ENCODE measurements around the gene CCR7.
"Not testable (repeated sequence)": the region's sequence is repeated elsewhere in the genome, so short reads cannot be mapped to it uniquely, and the experiment has no call there.

Gene CCR7

DNA sequence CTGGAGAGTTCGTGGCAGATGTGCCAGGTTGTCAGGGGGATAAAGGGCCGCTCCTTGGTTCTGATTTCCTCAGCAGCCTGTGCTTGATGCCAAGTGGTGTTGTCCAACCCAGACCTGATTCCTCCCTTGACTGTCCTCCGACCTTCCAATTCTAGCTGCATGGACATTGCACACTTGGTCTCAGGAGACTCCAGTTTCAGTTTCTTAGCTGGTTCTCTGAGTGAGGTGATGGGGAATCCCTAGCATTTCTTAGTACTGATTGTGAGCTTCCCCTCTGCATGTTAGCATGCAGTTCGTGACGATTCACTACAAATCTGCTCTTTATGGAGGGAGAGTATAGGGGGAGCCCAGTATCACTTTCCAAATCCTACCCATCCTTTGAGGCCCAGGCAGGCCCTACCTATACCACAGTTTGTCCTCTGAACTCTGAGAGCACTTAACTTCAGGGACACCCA lies 12.4 kb upstream of the CCR7 start:
- no peak overlapping the region for H3K4me3 Mint-ChIP-seq
- TF ChIP-seq, protein P1, sequence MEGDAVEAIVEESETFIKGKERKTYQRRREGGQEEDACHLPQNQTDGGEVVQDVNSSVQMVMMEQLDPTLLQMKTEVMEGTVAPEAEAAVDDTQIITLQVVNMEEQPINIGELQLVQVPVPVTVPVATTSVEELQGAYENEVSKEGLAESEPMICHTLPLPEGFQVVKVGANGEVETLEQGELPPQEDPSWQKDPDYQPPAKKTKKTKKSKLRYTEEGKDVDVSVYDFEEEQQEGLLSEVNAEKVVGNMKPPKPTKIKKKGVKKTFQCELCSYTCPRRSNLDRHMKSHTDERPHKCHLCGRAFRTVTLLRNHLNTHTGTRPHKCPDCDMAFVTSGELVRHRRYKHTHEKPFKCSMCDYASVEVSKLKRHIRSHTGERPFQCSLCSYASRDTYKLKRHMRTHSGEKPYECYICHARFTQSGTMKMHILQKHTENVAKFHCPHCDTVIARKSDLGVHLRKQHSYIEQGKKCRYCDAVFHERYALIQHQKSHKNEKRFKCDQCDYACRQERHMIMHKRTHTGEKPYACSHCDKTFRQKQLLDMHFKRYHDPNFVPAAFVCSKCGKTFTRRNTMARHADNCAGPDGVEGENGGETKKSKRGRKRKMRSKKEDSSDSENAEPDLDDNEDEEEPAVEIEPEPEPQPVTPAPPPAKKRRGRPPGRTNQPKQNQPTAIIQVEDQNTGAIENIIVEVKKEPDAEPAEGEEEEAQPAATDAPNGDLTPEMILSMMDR (IDR thresholded peaks at IDR 0.05), result no peak
- H3K27ac Mint-ChIP-seq, result no peak overlapping the region
- H3K4me1 Mint-ChIP-seq, result no peaks in the 10 kb centered on the region
- H3K9me3 Mint-ChIP-seq, result peaks cover 27% of the 10 kb centered on the region
- peaks cover 30% of the 10 kb centered on the region for H3K27me3 Mint-ChIP-seq (ENCODE audit: low read depth, poor library complexity)
- no peaks in the 10 kb centered on the region for H3K36me3 Mint-ChIP-seq (ENCODE audit: low read depth)
- DNase-seq, result no peak

DNA sequence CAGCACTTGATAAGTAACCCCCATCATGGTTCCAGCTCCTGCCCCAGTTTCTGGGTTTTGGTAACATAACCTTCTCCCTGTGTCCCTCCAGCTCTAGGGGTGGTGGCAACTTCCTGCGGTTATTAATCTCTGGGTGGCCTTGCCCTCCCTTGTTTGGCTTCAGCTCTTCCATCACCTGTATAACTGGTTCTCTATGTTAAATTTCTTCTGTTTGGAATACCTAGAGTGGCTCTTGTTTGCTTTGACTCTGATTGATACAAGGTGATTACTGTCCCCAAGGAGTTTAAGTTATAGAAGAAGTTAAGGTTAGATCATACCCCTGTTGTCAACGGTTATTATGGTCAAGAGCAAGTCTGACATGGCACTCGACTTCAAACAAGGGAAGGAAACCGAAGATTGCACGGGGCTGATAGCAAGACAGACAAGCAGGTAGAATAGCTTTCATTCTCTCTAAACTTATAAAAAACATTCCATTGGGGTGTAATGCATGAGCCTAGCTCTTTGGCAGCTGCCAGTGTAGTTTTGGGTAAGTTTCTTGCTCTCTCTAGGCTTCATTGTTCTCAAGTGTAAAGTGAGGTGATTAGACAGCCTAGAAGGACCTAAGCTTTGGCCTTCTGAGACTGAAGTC lies 11.0 kb upstream of the CCR7 start:
- Mint-ChIP-seq H3K4me1 (no peaks in the 10 kb centered on the region), H3K27me3 (ENCODE audit: low read depth, poor library complexity) (peaks cover 42% of the 10 kb centered on the region), H3K27ac (no peak overlapping the region), H3K36me3 (ENCODE audit: low read depth) (no peaks in the 10 kb centered on the region), H3K9me3 (peaks cover 39% of the 10 kb centered on the region), H3K4me3 (no peak overlapping the region)
- TF ChIP-seq, protein P1 (IDR thresholded peaks at IDR 0.05), result no peak
- no peak for DNase-seq

DNA sequence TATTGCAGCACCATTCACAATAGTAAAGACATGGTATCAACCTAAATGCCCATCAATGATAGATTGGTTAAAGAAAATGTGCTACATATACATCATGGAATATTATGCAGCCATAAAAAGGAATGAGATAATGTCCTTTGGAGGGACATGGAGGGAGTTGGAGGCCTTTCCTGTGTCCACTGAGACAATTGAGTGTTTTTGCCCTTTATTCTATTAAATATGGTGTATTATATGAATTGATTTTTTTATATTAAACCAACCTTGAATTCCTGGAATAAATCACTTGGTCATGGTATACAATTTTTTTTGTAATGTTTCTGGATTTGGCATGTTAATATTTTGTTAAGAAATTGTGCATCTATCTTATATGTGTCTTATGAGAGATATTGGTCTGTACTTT lies 9.0 kb upstream of the CCR7 start:
- H3K27me3 Mint-ChIP-seq (ENCODE audit: low read depth, poor library complexity), result peaks cover 47% of the 10 kb centered on the region
- H3K9me3 Mint-ChIP-seq, result peaks cover 51% of the 10 kb centered on the region
- TF ChIP-seq, protein P1 (IDR thresholded peaks at IDR 0.05), result no peak
- H3K4me3 Mint-ChIP-seq, result no peak overlapping the region
- no peak for DNase-seq
- no peaks in the 10 kb centered on the region for H3K36me3 Mint-ChIP-seq (ENCODE audit: low read depth)
- no peaks in the 10 kb centered on the region for H3K4me1 Mint-ChIP-seq
- no peak overlapping the region for H3K27ac Mint-ChIP-seq

DNA sequence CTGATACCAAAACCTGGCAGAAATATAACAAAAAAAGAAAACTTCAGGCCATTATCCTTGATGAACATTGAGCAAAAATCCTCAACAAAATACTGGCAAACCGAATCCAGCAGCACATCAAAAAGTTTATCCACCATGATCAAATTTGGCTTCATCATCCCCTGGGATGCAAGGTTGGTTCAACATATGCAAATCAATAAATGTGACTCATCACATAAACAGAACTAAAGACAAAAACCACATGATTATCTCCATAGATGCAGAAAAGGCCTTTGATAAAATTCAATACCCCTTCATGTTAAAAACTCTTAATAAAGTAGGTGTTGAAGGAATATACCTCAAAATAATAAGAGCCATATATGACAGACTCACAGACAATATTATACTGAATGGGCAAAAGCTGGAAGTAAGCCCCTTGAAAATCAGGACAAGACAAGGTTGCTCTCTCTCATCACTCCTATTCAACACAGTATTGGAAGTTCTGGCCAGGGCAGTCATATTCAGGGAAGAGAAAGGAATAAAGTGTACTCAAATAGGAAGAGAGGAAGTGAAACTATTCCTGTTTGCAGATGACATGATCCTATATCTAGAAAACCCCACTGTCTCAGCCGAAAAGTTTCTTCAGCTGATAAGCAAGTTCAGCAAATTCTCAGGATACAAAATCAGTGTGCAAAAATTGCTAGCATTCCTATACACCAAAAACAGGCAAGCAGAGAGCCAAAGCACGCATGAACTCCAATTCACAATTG lies 7.1 kb upstream of the CCR7 start:
- not testable (repeated sequence) for DNase-seq; H3K4me1 Mint-ChIP-seq; H3K4me3 Mint-ChIP-seq; H3K27ac Mint-ChIP-seq; H3K36me3 Mint-ChIP-seq (ENCODE audit: low read depth)
- Mint-ChIP-seq H3K27me3 (ENCODE audit: low read depth, poor library complexity) (peaks cover 47% of the 10 kb centered on the region), H3K9me3 (peaks cover 57% of the 10 kb centered on the region)

DNA sequence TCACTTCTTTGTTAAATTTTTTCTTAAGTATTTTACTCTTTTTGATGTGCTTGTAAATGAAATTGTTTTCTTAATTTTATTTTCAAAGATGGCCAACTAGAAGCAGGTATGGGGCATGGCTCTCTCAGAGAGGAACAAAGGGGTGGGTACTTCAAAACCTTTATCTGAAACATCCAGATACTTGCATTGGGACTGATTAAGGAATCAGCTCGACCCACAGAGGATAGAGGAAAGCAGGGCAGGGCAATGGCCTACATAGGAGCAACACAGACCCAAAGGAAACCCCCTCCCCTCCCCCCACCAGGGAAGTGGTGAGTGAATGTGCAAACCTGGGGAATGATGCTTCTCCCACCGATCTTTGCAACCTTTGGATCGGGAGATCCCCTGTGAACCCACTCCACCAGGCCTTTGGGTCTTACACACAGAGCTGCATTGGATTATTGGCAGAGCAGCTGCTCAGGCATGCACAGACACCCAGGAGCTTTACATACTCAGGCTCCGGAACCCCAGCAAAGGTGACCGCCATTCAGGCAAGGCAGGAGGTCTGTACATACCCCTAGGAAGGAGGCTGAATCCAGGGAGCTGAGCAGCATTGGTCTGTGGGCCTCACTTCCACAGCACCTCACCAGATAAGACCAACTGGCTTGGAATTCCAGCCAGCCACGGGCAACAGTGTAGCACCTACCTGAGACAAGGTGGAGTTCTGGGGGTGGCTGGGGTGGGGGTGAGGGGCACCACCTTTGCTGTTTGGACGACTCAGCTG lies 3.0 kb upstream of the CCR7 start:
- H3K4me3 Mint-ChIP-seq, result no peak overlapping the region
- TF ChIP-seq, protein P1 (IDR thresholded peaks at IDR 0.05), result no peak
- DNase-seq, result no peak
- peaks cover 38% of the 10 kb centered on the region for H3K27me3 Mint-ChIP-seq (ENCODE audit: low read depth, poor library complexity)
- peaks cover 42% of the 10 kb centered on the region for H3K9me3 Mint-ChIP-seq
- no peak overlapping the region for H3K27ac Mint-ChIP-seq
- peaks cover 17% of the 10 kb centered on the region for H3K4me1 Mint-ChIP-seq
- H3K36me3 Mint-ChIP-seq (ENCODE audit: low read depth), result no peaks in the 10 kb centered on the region

DNA sequence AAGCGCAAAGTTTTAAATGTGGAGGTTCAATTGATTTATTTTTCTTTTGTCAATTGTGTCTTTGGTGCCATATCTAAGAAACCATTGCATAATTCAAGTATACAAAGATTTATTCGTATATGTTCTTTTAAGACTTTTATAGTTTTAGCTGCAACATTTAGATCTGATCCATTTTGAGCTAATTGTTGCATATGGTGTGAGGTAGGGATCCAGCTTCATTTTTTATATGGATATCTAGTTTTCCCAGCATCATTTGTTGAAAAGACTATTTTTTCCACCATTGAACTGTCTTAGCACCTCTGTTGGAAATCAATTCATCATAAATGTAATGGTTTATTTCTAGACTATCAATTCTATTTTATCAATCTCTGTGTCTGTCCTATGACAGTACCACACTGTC lies 2.1 kb upstream of the CCR7 start:
- no peak overlapping the region for H3K27ac Mint-ChIP-seq
- TF ChIP-seq, protein P1 (IDR thresholded peaks at IDR 0.05), result no peak
- H3K36me3 Mint-ChIP-seq (ENCODE audit: low read depth), result no peaks in the 10 kb centered on the region
- H3K4me1 Mint-ChIP-seq, result peaks cover 25% of the 10 kb centered on the region
- no peak overlapping the region for H3K4me3 Mint-ChIP-seq
- H3K9me3 Mint-ChIP-seq, result peaks cover 33% of the 10 kb centered on the region
- H3K27me3 Mint-ChIP-seq (ENCODE audit: low read depth, poor library complexity), result peaks cover 36% of the 10 kb centered on the region
- no peak for DNase-seq
